ENCODE measurements around the gene NAXD.
"Not testable (repeated sequence)": the region's sequence is repeated elsewhere in the genome, so short reads cannot be mapped to it uniquely, and the experiment has no call there.

The NAXD gene

DNA sequence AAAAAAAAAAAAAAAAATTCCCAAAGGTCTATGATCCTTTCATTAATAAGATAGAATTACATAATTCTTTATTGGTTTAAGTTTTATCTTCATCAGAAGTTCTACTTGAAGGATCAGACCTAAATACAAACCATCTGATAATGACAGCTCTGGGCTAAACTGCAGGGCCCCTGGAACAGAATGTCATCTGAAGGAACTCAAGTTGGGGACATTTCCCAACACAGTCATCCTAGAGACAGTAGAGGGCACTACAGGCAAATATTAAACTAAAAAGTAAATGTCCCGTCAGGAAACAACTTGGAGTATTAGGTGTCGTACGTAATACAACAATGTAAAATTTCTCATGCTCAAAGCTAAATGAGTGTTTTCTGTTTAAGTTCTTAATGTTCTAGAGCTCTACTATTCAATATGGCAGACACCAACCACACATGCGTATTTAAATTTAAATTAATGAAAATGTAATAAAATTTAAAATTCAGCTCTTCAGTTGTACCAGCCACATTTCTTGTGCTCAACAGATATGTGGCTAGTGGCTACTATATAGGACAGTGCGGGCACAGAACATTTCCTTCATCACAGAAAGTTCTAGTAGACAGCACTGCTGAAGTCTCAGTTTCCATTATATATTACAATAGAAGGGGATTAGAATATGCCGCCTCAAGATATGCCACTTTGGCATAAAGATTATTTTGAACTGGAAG is 21.8 kb upstream of the NAXD start:
- ChIA-PET POLR2A (interaction anchor here (1.0 to 1.4 kb wide), 2 partner anchors 22 to 122 kb away, joined by 3 to 4 read pairs; partner anchors contain the start of gene NAXD), CTCF (interaction anchor here (0.6 to 1.1 kb wide), 3 partner anchors 35 to 348 kb away, joined by 3 to 4 read pairs (median 3); no protein-coding TSS in a partner anchor)
- no peak for TF ChIP-seq FOXM1 (IDR thresholded peaks at IDR 0.05; ENCODE audit: borderline replicate concordance)
- no peak for TF ChIP-seq ZNF384 (IDR thresholded peaks at IDR 0.05)
- TF ChIP-seq ELF4 (IDR thresholded peaks at IDR 0.05) = no peak
- no peak for TF ChIP-seq NFRKB (IDR thresholded peaks at IDR 0.05)
- TF ChIP-seq FOXA1 (IDR thresholded peaks at IDR 0.05) = no peak
- TF ChIP-seq, protein P1, sequence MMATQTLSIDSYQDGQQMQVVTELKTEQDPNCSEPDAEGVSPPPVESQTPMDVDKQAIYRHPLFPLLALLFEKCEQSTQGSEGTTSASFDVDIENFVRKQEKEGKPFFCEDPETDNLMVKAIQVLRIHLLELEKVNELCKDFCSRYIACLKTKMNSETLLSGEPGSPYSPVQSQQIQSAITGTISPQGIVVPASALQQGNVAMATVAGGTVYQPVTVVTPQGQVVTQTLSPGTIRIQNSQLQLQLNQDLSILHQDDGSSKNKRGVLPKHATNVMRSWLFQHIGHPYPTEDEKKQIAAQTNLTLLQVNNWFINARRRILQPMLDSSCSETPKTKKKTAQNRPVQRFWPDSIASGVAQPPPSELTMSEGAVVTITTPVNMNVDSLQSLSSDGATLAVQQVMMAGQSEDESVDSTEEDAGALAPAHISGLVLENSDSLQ (IDR thresholded peaks at IDR 0.05) = no peak
- no peak for TF ChIP-seq CTBP1 (IDR thresholded peaks at IDR 0.05; ENCODE audit: borderline replicate concordance)
- TF ChIP-seq TARDBP (IDR thresholded peaks at IDR 0.05) = no peak
- TF ChIP-seq BHLHE40 (IDR thresholded peaks at IDR 0.05; ENCODE audit: borderline replicate concordance) = no peak
- TF ChIP-seq LEF1 (IDR thresholded peaks at IDR 0.05; ENCODE audit: borderline replicate concordance) = no peak
- no peak for TF ChIP-seq ARNT (IDR thresholded peaks at IDR 0.05)
- TF ChIP-seq FOXK2 (IDR thresholded peaks at IDR 0.05) = no peak
- TF ChIP-seq SP1 (IDR thresholded peaks at IDR 0.05) = no peak
- no peak for TF ChIP-seq SUZ12 (IDR thresholded peaks at IDR 0.05)
- DNase-seq (ENCODE audit: extremely low spot score) = peak; percentile 44

DNA sequence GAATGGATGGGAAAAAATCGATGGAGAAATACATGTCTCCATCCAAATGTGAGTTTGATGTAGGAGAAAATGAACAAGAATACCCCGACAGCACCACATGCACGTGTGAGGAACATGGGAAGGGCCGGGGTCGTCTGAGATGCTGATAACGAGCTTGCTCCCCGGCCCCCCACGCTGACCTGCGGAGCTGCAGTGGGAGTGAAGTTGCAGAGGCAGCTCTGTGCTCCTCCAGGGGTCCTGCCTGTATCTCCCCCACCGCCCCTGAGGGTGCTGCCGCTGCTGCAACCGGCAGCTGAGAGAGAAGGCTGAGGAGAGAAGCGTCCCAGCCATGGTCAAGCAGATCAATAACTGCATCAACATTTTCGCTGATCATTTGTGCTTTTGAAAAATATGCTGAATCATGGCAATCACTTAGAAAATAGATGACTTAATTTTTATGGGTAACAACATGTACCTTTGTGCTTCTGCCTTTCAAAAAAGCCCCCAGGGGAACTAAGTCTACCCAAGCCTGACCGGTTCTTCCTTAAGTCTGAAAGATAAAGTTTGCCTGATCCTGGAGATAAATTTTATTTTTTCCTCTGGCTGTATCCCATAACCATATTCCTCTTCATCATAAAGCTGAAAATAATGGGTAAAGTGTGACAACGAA is 18.2 kb upstream of the NAXD start:
- no peak for DNase-seq (ENCODE audit: extremely low spot score)
- CTCF ChIA-PET = no interaction called here
- TF ChIP-seq FOXK2 (IDR thresholded peaks at IDR 0.05) (no peak), ZNF384 (IDR thresholded peaks at IDR 0.05) (no peak), L3MBTL2 (conservative IDR thresholded peaks at IDR 0.05) (no peak), FOXM1 (IDR thresholded peaks at IDR 0.05; ENCODE audit: borderline replicate concordance) (no peak), ARNT (IDR thresholded peaks at IDR 0.05) (no peak), ELF4 (IDR thresholded peaks at IDR 0.05) (no peak), NFRKB (IDR thresholded peaks at IDR 0.05) (no peak), LEF1 (IDR thresholded peaks at IDR 0.05; ENCODE audit: borderline replicate concordance) (no peak)
- POLR2A ChIA-PET = interaction anchor here (1.5 kb wide), 1 partner anchor 19 kb away, joined by 8 read pairs; the partner anchor contains the start of gene NAXD

DNA sequence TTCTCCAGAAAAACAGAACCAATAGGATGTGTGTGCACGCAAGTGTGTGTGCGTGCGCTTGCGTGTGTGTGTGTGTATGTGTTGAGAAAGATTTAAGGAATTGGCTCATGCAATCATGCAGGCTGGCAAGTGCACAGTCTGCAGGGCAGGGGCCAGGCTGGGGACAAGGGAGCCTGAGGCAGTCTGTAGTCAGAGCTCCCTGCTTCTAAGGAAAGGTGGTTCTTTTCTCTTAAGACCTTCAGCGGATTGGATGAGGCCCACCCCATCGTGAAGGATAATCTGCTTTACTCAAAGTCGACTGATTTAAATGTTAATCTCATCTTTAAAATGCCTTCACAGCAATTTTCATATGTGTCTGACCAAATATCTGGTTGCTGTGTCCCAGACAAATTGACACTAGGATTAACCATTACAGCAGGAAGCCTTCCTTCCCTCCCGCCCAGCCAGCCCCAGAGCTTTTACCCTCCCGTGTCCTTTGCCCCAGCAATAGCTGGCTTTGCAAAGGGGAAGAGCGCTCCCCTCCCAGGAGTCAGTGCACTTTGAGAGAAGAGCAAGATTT is 15.0 kb upstream of the NAXD start:
- TF ChIP-seq ZNF384 (IDR thresholded peaks at IDR 0.05) (no peak), FOXA1 (IDR thresholded peaks at IDR 0.05) (no peak), CTBP1 (IDR thresholded peaks at IDR 0.05; ENCODE audit: borderline replicate concordance) (no peak), FOXM1 (IDR thresholded peaks at IDR 0.05; ENCODE audit: borderline replicate concordance) (no peak), HDGF (IDR thresholded peaks at IDR 0.05; ENCODE audit: borderline replicate concordance) (no peak), BHLHE40 (IDR thresholded peaks at IDR 0.05; ENCODE audit: borderline replicate concordance) (no peak)
- DNase-seq (ENCODE audit: extremely low spot score) = no peak
- POLR2A ChIA-PET = interaction anchor here (2.7 kb wide), 1 partner anchor 15 kb away, joined by 9 read pairs; the partner anchor contains the start of gene NAXD
- CTCF ChIA-PET = interaction anchor here (0.6 kb wide), 1 partner anchor 680 kb away, joined by 3 read pairs; no protein-coding TSS in a partner anchor

DNA sequence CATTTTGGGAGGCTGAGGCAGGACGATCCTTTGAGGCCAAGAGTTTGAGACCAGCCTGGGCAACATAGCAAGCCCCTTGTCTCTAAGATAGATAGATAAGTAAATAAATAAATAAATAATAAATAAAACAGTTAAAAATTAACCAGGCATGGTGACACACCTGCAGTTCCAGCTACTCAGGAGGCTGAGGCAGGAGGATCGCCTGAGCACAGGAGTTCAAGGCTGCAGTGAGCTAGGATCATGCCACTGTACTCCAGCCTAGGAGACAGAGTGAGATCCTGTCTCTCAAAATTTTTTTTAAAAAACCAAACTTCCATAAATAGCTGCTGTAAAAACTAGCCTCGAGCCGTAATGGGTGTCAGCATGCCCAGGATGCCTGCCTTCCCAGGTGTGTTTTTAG is 14.4 kb upstream of the NAXD start:
- CTCF ChIA-PET = no interaction called here
- no peak for TF ChIP-seq ZNF384 (IDR thresholded peaks at IDR 0.05)
- TF ChIP-seq ELF4 (IDR thresholded peaks at IDR 0.05) = no peak
- no peak for TF ChIP-seq NFRKB (IDR thresholded peaks at IDR 0.05)
- no peak for TF ChIP-seq TARDBP (IDR thresholded peaks at IDR 0.05)
- TF ChIP-seq, protein P1 (IDR thresholded peaks at IDR 0.05) = no peak
- TF ChIP-seq CTBP1 (IDR thresholded peaks at IDR 0.05; ENCODE audit: borderline replicate concordance) = no peak
- TF ChIP-seq LEF1 (IDR thresholded peaks at IDR 0.05; ENCODE audit: borderline replicate concordance) = no peak
- TF ChIP-seq L3MBTL2 (conservative IDR thresholded peaks at IDR 0.05) = no peak
- TF ChIP-seq FOXM1 (IDR thresholded peaks at IDR 0.05; ENCODE audit: borderline replicate concordance) = no peak
- no peak for TF ChIP-seq HDGF (IDR thresholded peaks at IDR 0.05; ENCODE audit: borderline replicate concordance)
- TF ChIP-seq FOXA1 (IDR thresholded peaks at IDR 0.05) = no peak
- TF ChIP-seq SUZ12 (IDR thresholded peaks at IDR 0.05) = no peak
- no peak for TF ChIP-seq BHLHE40 (IDR thresholded peaks at IDR 0.05; ENCODE audit: borderline replicate concordance)
- TF ChIP-seq SP1 (IDR thresholded peaks at IDR 0.05) = no peak
- no peak for TF ChIP-seq ARNT (IDR thresholded peaks at IDR 0.05)
- no peak for TF ChIP-seq FOXK2 (IDR thresholded peaks at IDR 0.05)
- no peak for DNase-seq (ENCODE audit: extremely low spot score)
- POLR2A ChIA-PET = interaction anchor here (2.7 kb wide), 1 partner anchor 14 kb away, joined by 9 read pairs; the partner anchor contains the start of gene NAXD

DNA sequence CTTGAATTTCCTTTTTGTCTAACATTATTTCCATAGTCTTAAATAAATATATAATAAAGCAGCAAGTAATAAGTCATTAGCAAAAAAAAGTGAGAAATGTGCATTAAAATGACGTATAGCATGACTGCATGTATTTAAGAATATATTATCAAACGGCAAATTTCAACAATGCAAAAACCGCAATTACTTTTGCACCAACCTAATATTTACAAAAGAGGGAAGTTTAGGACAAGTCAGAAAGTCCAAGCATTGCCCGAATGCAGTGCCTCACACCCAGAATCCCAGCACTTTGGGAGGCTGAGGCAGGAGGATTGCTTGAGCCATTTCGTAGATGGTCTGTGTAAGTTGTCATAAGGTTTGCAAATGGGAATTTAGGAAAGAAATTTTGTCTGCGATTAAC is 10.2 kb upstream of the NAXD start:
- CTCF ChIA-PET = no interaction called here
- no peak for DNase-seq (ENCODE audit: extremely low spot score)
- TF ChIP-seq ELF4 (IDR thresholded peaks at IDR 0.05) = 0 out of 2 replicates have a peak, but pooled peaks have one; percentile 17
- TF ChIP-seq HDGF (IDR thresholded peaks at IDR 0.05; ENCODE audit: borderline replicate concordance) = no peak
- POLR2A ChIA-PET = interaction anchor here (1.6 kb wide), 1 partner anchor 10 kb away, joined by 4 read pairs; the partner anchor contains the start of gene NAXD

- CTCF ChIA-PET; DNase-seq (ENCODE audit: extremely low spot score); POLR2A ChIA-PET: not testable (repeated sequence)
Observed at GRCh38 chr13:110606281-110606680, 9.1 kb upstream of the NAXD start.
